PFSK-1 (cell line): ENCODE data around the gene TARM1.

ENCODE experiments used
- FOXP2 ChIP-seq: optimal IDR thresholded peaks from 2 replicates; pipeline ENCODE3; 2011; ENCODE audit warnings: borderline replicate concordance, control low read depth, inconsistent platforms; ENCODE audit not compliant: insufficient read depth; ENCODE audit errors: extremely low read length, extremely low read depth
- POLR2AphosphoS5 ChIP-seq: IDR thresholded peaks from 2 replicates; pipeline ENCODE4 v1.6.1; 2012; ENCODE audit warnings: low read depth, mild to moderate bottlenecking, control low read depth, low read length, moderate library complexity
- SIN3A ChIP-seq: IDR thresholded peaks from 2 replicates; pipeline ENCODE4 v1.6.1; 2012; ENCODE audit warnings: mild to moderate bottlenecking, low read length, moderate library complexity, borderline replicate concordance; ENCODE audit not compliant: insufficient read depth
- TAF1 ChIP-seq: IDR thresholded peaks from 2 replicates; pipeline ENCODE4 v1.6.1; 2012; ENCODE audit warnings: low read length, control low read depth, borderline replicate concordance; ENCODE audit not compliant: insufficient read depth
- TF ChIP-seq, protein P1 (sequence below), 2 experiments: IDR thresholded peaks; 2 replicates each; pipeline versions ENCODE4 v1.6.1 to v1.8.0; 2011 to 2012; ENCODE audit warnings: low read depth in 2 of 2, low read length in 2 of 2, control low read depth in 1 of 2, inconsistent platforms in 1 of 2, mild to moderate bottlenecking in 1 of 2, moderate library complexity in 1 of 2; ENCODE audit not compliant: insufficient read depth in 1 of 2

The TARM1 gene

DNA sequence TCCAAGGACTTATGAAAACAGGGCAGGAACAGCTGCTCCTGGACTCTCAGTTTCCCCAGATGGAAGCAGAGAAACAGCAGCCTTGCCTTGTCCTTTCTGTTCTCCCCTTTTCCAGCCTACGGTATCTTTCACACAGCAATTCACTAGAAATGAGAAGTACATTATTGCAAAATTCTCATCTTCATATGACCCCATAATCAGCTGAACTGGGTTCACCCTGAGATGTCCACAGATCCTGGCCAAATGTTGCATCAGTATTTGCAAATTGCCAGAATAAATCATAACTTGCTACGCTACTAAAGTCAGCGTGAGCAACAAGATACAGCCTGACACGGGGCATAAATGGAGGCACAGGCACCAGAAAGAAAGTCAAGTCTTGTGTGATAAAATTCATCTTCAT, 33.5 kb downstream of the TARM1 start:
- TF ChIP-seq SIN3A (no peak), TAF1 (no peak), POLR2AphosphoS5 (no peak), FOXP2 (no peak)
- TF ChIP-seq, protein P1, sequence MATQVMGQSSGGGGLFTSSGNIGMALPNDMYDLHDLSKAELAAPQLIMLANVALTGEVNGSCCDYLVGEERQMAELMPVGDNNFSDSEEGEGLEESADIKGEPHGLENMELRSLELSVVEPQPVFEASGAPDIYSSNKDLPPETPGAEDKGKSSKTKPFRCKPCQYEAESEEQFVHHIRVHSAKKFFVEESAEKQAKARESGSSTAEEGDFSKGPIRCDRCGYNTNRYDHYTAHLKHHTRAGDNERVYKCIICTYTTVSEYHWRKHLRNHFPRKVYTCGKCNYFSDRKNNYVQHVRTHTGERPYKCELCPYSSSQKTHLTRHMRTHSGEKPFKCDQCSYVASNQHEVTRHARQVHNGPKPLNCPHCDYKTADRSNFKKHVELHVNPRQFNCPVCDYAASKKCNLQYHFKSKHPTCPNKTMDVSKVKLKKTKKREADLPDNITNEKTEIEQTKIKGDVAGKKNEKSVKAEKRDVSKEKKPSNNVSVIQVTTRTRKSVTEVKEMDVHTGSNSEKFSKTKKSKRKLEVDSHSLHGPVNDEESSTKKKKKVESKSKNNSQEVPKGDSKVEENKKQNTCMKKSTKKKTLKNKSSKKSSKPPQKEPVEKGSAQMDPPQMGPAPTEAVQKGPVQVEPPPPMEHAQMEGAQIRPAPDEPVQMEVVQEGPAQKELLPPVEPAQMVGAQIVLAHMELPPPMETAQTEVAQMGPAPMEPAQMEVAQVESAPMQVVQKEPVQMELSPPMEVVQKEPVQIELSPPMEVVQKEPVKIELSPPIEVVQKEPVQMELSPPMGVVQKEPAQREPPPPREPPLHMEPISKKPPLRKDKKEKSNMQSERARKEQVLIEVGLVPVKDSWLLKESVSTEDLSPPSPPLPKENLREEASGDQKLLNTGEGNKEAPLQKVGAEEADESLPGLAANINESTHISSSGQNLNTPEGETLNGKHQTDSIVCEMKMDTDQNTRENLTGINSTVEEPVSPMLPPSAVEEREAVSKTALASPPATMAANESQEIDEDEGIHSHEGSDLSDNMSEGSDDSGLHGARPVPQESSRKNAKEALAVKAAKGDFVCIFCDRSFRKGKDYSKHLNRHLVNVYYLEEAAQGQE (IDR thresholded peaks at IDR 0.05; ENCODE audit: insufficient read depth in 1 of 2, low read depth in 2 of 2, low read length in 2 of 2), result no peak

DNA sequence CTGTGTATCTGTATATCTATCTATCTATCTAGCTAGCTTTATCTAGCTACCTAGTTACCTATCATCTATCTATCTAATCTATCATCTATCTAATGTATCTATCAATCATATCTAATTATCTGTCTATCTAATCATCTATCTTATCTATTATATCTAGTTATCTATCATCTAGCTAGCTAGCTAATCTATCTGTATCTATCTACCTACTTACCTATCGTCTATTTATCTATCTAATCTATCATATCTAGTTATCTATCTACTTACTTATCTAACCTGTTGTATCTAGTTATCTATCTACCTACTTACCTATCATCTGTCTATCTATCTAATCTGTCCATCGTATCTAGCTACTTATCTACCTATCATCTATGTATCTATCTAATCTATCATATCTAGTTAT, 35.4 kb downstream of the TARM1 start:
- TF ChIP-seq SIN3A, result no peak
- no peak for TF ChIP-seq TAF1
- TF ChIP-seq, protein P1 (IDR thresholded peaks at IDR 0.05; ENCODE audit: insufficient read depth in 1 of 2, low read depth in 2 of 2, low read length in 2 of 2), result no peak
- TF ChIP-seq POLR2AphosphoS5, result no peak
- TF ChIP-seq FOXP2, result no peak

DNA sequence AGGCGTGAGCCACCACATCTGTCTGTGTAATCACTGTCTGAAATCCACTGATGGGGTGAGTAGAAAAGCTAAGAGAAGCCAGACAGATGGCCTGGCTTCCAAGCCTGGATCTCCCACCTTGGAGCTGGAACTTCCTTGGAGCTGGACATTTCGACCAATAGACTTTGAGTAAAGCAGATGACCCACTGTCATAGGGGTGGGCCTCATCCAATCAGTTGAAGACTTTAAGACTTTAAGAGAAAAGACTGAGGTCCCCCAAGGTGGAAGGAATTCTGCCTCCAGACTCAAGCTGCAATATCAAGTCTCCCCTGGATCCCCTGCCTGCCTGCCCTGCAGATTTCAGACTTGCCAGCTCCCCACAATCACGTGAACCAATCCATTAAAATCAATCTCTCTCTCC, 38.2 kb downstream of the TARM1 start:
- TF ChIP-seq TAF1, result no peak
- TF ChIP-seq, protein P1 (IDR thresholded peaks at IDR 0.05; ENCODE audit: insufficient read depth in 1 of 2, low read depth in 2 of 2, low read length in 2 of 2), result no peak
- TF ChIP-seq POLR2AphosphoS5, result no peak
- no peak for TF ChIP-seq SIN3A
- TF ChIP-seq FOXP2, result no peak

DNA sequence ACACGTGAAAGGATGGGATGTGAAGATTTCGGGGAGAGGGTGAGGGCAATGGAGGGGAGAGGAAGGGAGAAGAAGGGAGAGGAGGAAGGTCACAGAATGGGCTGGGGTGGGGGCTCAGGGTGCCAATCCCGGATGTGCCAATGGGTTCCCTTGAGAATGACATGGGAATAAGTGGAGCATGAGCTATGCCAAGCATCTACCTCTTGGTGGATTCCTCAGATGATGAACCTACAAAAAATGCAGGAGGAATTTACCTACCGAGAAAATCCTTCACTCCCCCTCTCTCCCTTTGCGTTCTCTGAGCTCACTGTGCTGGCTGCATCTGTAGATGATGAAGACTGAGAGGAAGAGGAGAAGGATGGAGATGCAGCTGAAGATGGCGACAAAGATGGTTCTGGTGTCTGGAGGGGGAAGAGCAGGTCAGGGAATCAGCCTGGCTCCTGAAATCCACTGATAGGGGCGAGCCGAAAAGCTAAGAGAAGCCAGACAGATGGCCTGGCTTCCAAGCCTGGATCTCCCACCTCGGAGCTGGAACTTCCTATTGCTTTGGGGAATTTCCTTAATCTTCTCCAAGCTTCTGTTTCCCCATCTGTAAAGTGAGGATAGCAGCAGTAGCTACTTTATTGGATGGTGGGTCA, 39.1 kb downstream of the TARM1 start:
- TF ChIP-seq, protein P1 (IDR thresholded peaks at IDR 0.05; ENCODE audit: insufficient read depth in 1 of 2, low read depth in 2 of 2, low read length in 2 of 2), result no peak
- TF ChIP-seq FOXP2 (no peak), POLR2AphosphoS5 (no peak), SIN3A (no peak), TAF1 (no peak)
